H9 (cell line): ENCODE measurements around the gene INPP5J. TPM values are rescaled to one million over a fixed set of nuclear protein-coding genes. Genes with fewer than 3 reads are reported as not detected.

Experiments
- DNase-seq: peaks from one replicate; pipeline ENCODE4 v3.0.0-alpha.2; 2017
- H2AFZ ChIP-seq: one replicate; pipeline ENCODE4 v1.6.1; 2013; ENCODE audit warnings: mild to moderate bottlenecking, low read length, control low read depth, moderate library complexity
- H2AK5ac ChIP-seq: 2 replicates; pipeline ENCODE4 v1.6.1; 2013; ENCODE audit warnings: low read length, control low read depth, mixed read lengths; ENCODE audit not compliant: insufficient read length
- H2BK120ac ChIP-seq: one replicate; pipeline ENCODE4 v1.6.1; 2013; ENCODE audit warnings: low read depth, mild to moderate bottlenecking, low read length, control low read depth, inconsistent platforms; ENCODE audit not compliant: poor library complexity, severe bottlenecking
- H2BK12ac ChIP-seq: 2 replicates; pipeline ENCODE4 v1.6.1; 2013; ENCODE audit warnings: low read length, control low read depth, mixed read lengths, low read depth; ENCODE audit not compliant: insufficient read length
- H2BK15ac ChIP-seq: 2 replicates; pipeline ENCODE4 v1.6.1; 2013; ENCODE audit warnings: low read depth, low read length, control low read depth
- H2BK20ac ChIP-seq: one replicate; pipeline ENCODE4 v1.6.1; 2013; ENCODE audit warnings: low read depth, mild to moderate bottlenecking, low read length, control low read depth, inconsistent platforms; ENCODE audit not compliant: poor library complexity, severe bottlenecking
- H2BK5ac ChIP-seq: 2 replicates; pipeline ENCODE4 v1.6.1; 2013; ENCODE audit warnings: low read length, control low read depth, mixed read lengths; ENCODE audit not compliant: insufficient read length
- H3K14ac ChIP-seq: 2 replicates; pipeline ENCODE4 v1.6.1; 2013; ENCODE audit warnings: low read length, control low read depth; ENCODE audit not compliant: insufficient read depth
- H3K18ac ChIP-seq: 2 replicates; pipeline ENCODE4 v1.6.1; 2013; ENCODE audit warnings: low read depth, mild to moderate bottlenecking, mixed read lengths, low read length, control low read depth; ENCODE audit not compliant: insufficient read length
- H3K23ac ChIP-seq: 2 replicates; pipeline ENCODE4 v1.6.1; 2013; ENCODE audit warnings: low read length, control low read depth, mixed read lengths, low read depth; ENCODE audit not compliant: insufficient read length
- H3K23me2 ChIP-seq: 2 replicates; pipeline ENCODE4 v1.6.1; 2013; ENCODE audit warnings: low read depth, mild to moderate bottlenecking, mixed read lengths, low read length, control low read depth; ENCODE audit not compliant: insufficient read length, poor library complexity, severe bottlenecking
- H3K27ac ChIP-seq: 2 replicates; pipeline ENCODE4 v1.5.1; 2013; ENCODE audit warnings: low read length, control low read depth, mixed read lengths, low read depth; ENCODE audit not compliant: insufficient read length
- H3K27me3 ChIP-seq: 2 replicates; pipeline ENCODE4 v1.6.1; 2013; ENCODE audit warnings: low read length, control low read depth, inconsistent platforms; ENCODE audit not compliant: insufficient read depth
- H3K4ac ChIP-seq: 2 replicates; pipeline ENCODE4 v1.6.1; 2013; ENCODE audit warnings: low read depth, mild to moderate bottlenecking, control low read depth, inconsistent platforms, low read length, moderate library complexity
- H3K4me1 ChIP-seq: 2 replicates; pipeline ENCODE4 v1.6.1; 2013; ENCODE audit warnings: low read length, control low read depth, inconsistent platforms; ENCODE audit not compliant: insufficient read depth
- H3K4me2 ChIP-seq: 2 replicates; pipeline ENCODE4 v1.6.1; 2013; ENCODE audit warnings: low read length, control low read depth, mixed read lengths; ENCODE audit not compliant: insufficient read length, insufficient read depth
- H3K56ac ChIP-seq: 2 replicates; pipeline ENCODE4 v1.6.1; 2013; ENCODE audit warnings: low read depth, mild to moderate bottlenecking, mixed read lengths, low read length, control low read depth; ENCODE audit not compliant: insufficient read length
- H3K79me1 ChIP-seq: 2 replicates; pipeline ENCODE4 v1.6.1; 2013; ENCODE audit warnings: low read depth, mild to moderate bottlenecking, moderate library complexity, low read length, control low read depth, inconsistent platforms; ENCODE audit not compliant: insufficient read depth, poor library complexity, severe bottlenecking
- H3K79me2 ChIP-seq: 2 replicates; pipeline ENCODE4 v1.6.1; 2013; ENCODE audit warnings: low read length, control low read depth, inconsistent platforms; ENCODE audit not compliant: insufficient read depth
- H3K9ac ChIP-seq: 2 replicates; pipeline ENCODE4 v1.6.1; 2013; ENCODE audit warnings: low read length, control low read depth, mixed read lengths; ENCODE audit not compliant: insufficient read length; ENCODE audit errors: extremely low read depth
- H3K9me3 ChIP-seq: one replicate; pipeline ENCODE4 v1.6.1; 2013; ENCODE audit warnings: low read depth, low read length, inconsistent platforms; ENCODE audit not compliant: control insufficient read depth
- H3T11ph ChIP-seq: one replicate; pipeline ENCODE4 v1.6.1; 2013; ENCODE audit warnings: mild to moderate bottlenecking, low read length, control low read depth, inconsistent platforms
- H4K20me1 ChIP-seq: one replicate; pipeline ENCODE4 v1.6.1; 2013; ENCODE audit not compliant: control insufficient read depth, insufficient read length, insufficient read depth
- H4K5ac ChIP-seq: 2 replicates; pipeline ENCODE4 v1.6.1; 2013; ENCODE audit warnings: low read depth, mild to moderate bottlenecking, mixed read lengths, low read length, control low read depth; ENCODE audit not compliant: insufficient read length
- H4K8ac ChIP-seq: replicated peaks from 2 replicates; pipeline ENCODE4 v1.6.1; 2013; ENCODE audit warnings: low read length, control low read depth, mixed read lengths, low read depth; ENCODE audit not compliant: insufficient read length
- H4K91ac ChIP-seq: 2 replicates; pipeline ENCODE4 v1.6.1; 2013; ENCODE audit warnings: low read depth, mild to moderate bottlenecking, moderate library complexity, mixed read lengths, low read length, control low read depth; ENCODE audit not compliant: insufficient read length
- H3K27ac Mint-ChIP-seq, 3 experiments: 2 replicates in 2 of 3; 3 replicates in 1 of 3; pipeline ENCODE4 v1.8.0; 2020 to 2021; ENCODE audit warnings: mixed read lengths in 3 of 3, mild to moderate bottlenecking in 1 of 3, moderate library complexity in 1 of 3
- H3K27me3 Mint-ChIP-seq: 2 replicates; pipeline ENCODE4 v1.8.0; 2021; ENCODE audit warnings: low read depth, mild to moderate bottlenecking, moderate library complexity, mixed read lengths
- H3K36me3 Mint-ChIP-seq, 3 experiments: 2 replicates in 2 of 3; 3 replicates in 1 of 3; pipeline ENCODE4 v1.8.0; 2020 to 2021; ENCODE audit warnings: low read depth in 3 of 3, mixed read lengths in 3 of 3; ENCODE audit not compliant: insufficient read depth in 1 of 3
- H3K4me1 Mint-ChIP-seq, 2 experiments: 2 replicates each; pipeline ENCODE4 v1.8.0; 2020; ENCODE audit warnings: mixed read lengths in 2 of 2
- H3K4me3 Mint-ChIP-seq, 2 experiments: 2 replicates in 1 of 2; 3 replicates in 1 of 2; pipeline ENCODE4 v1.8.0; 2020 to 2021; ENCODE audit warnings: mild to moderate bottlenecking in 2 of 2, mixed read lengths in 2 of 2, moderate library complexity in 1 of 2
- H3K9me3 Mint-ChIP-seq, 2 experiments: 2 replicates in 1 of 2; 3 replicates in 1 of 2; pipeline ENCODE4 v1.8.0; 2020; ENCODE audit warnings: mild to moderate bottlenecking in 2 of 2, mixed read lengths in 2 of 2, moderate library complexity in 1 of 2
- WGBS: extraction: QIAGEN DNeasy Blood & Tissue Kit; methylation state at CpG from one replicate; pipeline ENCODE4 v1.1.7; 2013; ENCODE audit warnings: missing lambda C conversion rate, low lambda C conversion rate, mixed read lengths; ENCODE audit not compliant: insufficient read length; ENCODE audit errors: extremely low coverage; 5-methylcytosine and 5-hydroxymethylcytosine counted together
- total RNA-seq: library from RNA; stranded (reverse); gene quantifications from 2 replicates; pipeline ENCODE4 v1.2.1, GENCODE V29; 2021
- TF ChIP-seq, protein P1 (sequence below): fragments of 200-600 bp; sonication (generic); conservative IDR thresholded peaks from 3 replicates; pipeline ENCODE4 v1.8.0; 2021; ENCODE audit warnings: antibody characterized with exemption, mild to moderate bottlenecking

INPP5J gene
- total RNA-seq, 1 experiment from 2014 or later: 4.9 TPM

DNA sequence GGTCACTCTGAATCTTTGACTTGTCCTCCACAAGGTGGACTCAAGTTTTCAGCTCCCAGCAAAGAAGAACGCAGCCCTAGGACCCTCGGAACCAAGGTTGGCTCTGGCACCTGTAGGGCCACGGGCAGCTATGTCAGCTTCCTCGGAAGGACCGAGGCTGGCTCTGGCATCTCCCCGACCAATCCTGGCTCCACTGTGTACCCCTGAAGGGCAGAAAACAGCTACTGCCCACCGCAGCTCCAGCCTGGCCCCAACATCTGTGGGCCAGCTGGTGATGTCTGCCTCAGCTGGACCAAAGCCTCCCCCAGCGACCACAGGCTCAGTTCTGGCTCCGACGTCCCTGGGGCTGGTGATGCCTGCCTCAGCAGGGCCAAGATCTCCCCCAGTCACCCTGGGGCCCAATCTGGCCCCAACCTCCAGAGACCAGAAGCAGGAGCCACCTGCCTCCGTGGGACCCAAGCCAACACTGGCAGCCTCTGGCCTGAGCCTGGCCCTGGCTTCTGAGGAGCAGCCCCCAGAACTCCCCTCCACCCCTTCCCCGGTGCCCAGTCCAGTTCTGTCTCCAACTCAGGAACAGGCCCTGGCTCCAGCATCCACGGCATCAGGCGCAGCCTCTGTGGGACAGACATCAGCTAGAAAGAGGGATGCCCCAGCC, 2.2 kb downstream of the INPP5J start:
- no peak overlapping the region for H2BK15ac ChIP-seq
- no peaks in the 10 kb centered on the region for H3K23me2 ChIP-seq
- no peak overlapping the region for H3K27ac ChIP-seq
- peaks cover 6% of the 10 kb centered on the region for H3K27me3 Mint-ChIP-seq
- no peak overlapping the region for H3K4me2 ChIP-seq
- H4K20me1 ChIP-seq: no peaks in the 10 kb centered on the region
- no peak overlapping the region for H3K4ac ChIP-seq
- H3K9ac ChIP-seq: no peak overlapping the region
- H2AFZ ChIP-seq: no peak overlapping the region
- no peak overlapping the region for H3K14ac ChIP-seq
- H2AK5ac ChIP-seq: no peak overlapping the region
- no peaks in the 10 kb centered on the region for H3K79me2 ChIP-seq
- H2BK20ac ChIP-seq: no peak overlapping the region
- H2BK120ac ChIP-seq: no peak overlapping the region
- no peak for DNase-seq
- H2BK12ac ChIP-seq: no peak overlapping the region
- H4K8ac ChIP-seq: no peak overlapping the region
- H3K27ac Mint-ChIP-seq: no peak overlapping the region
- H3K79me1 ChIP-seq: no peaks in the 10 kb centered on the region
- H3K9me3 ChIP-seq: no peaks in the 10 kb centered on the region
- no peak overlapping the region for H4K5ac ChIP-seq
- no peaks in the 10 kb centered on the region for H3K9me3 Mint-ChIP-seq
- no peak overlapping the region for H2BK5ac ChIP-seq
- H3K23ac ChIP-seq: no peak overlapping the region
- no peak overlapping the region for H3K4me3 Mint-ChIP-seq
- H3K18ac ChIP-seq: no peak overlapping the region
- H3K56ac ChIP-seq: no peak overlapping the region
- WGBS: no CpG with 5 or more reads among the region's 14 CpGs
- no peaks in the 10 kb centered on the region for H3K36me3 Mint-ChIP-seq
- no peaks in the 10 kb centered on the region for H3K27me3 ChIP-seq
- peaks cover 5% of the 10 kb centered on the region; the same call in 1 of the 2 replicates for H3K4me1 ChIP-seq
- H3T11ph ChIP-seq: no peak overlapping the region
- no peak overlapping the region for H4K91ac ChIP-seq
- peaks cover 26 to 44% of the 10 kb centered on the region in 2 experiments for H3K4me1 Mint-ChIP-seq
- TF ChIP-seq, protein P1, sequence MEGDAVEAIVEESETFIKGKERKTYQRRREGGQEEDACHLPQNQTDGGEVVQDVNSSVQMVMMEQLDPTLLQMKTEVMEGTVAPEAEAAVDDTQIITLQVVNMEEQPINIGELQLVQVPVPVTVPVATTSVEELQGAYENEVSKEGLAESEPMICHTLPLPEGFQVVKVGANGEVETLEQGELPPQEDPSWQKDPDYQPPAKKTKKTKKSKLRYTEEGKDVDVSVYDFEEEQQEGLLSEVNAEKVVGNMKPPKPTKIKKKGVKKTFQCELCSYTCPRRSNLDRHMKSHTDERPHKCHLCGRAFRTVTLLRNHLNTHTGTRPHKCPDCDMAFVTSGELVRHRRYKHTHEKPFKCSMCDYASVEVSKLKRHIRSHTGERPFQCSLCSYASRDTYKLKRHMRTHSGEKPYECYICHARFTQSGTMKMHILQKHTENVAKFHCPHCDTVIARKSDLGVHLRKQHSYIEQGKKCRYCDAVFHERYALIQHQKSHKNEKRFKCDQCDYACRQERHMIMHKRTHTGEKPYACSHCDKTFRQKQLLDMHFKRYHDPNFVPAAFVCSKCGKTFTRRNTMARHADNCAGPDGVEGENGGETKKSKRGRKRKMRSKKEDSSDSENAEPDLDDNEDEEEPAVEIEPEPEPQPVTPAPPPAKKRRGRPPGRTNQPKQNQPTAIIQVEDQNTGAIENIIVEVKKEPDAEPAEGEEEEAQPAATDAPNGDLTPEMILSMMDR: no peak
